H9 (cell line): Measurements from ENCODE around the gene OMP. TPM values are rescaled to one million over a fixed set of nuclear protein-coding genes. Genes with fewer than 3 reads are reported as not detected.

Experiments used
- DNase-seq: peaks from one replicate; pipeline ENCODE4 v3.0.0-alpha.2; 2017
- H2AFZ ChIP-seq: one replicate; pipeline ENCODE4 v1.6.1; 2013; ENCODE audit warnings: mild to moderate bottlenecking, low read length, control low read depth, moderate library complexity
- H2AK5ac ChIP-seq: 2 replicates; pipeline ENCODE4 v1.6.1; 2013; ENCODE audit warnings: low read length, control low read depth, mixed read lengths; ENCODE audit not compliant: insufficient read length
- H2BK120ac ChIP-seq: one replicate; pipeline ENCODE4 v1.6.1; 2013; ENCODE audit warnings: low read depth, mild to moderate bottlenecking, low read length, control low read depth, inconsistent platforms; ENCODE audit not compliant: poor library complexity, severe bottlenecking
- H2BK12ac ChIP-seq: 2 replicates; pipeline ENCODE4 v1.6.1; 2013; ENCODE audit warnings: low read length, control low read depth, mixed read lengths, low read depth; ENCODE audit not compliant: insufficient read length
- H2BK15ac ChIP-seq: 2 replicates; pipeline ENCODE4 v1.6.1; 2013; ENCODE audit warnings: low read depth, low read length, control low read depth
- H2BK20ac ChIP-seq: one replicate; pipeline ENCODE4 v1.6.1; 2013; ENCODE audit warnings: low read depth, mild to moderate bottlenecking, low read length, control low read depth, inconsistent platforms; ENCODE audit not compliant: poor library complexity, severe bottlenecking
- H2BK5ac ChIP-seq: 2 replicates; pipeline ENCODE4 v1.6.1; 2013; ENCODE audit warnings: low read length, control low read depth, mixed read lengths; ENCODE audit not compliant: insufficient read length
- H3K14ac ChIP-seq: 2 replicates; pipeline ENCODE4 v1.6.1; 2013; ENCODE audit warnings: low read length, control low read depth; ENCODE audit not compliant: insufficient read depth
- H3K18ac ChIP-seq: 2 replicates; pipeline ENCODE4 v1.6.1; 2013; ENCODE audit warnings: low read depth, mild to moderate bottlenecking, mixed read lengths, low read length, control low read depth; ENCODE audit not compliant: insufficient read length
- H3K23ac ChIP-seq: 2 replicates; pipeline ENCODE4 v1.6.1; 2013; ENCODE audit warnings: low read length, control low read depth, mixed read lengths, low read depth; ENCODE audit not compliant: insufficient read length
- H3K23me2 ChIP-seq: 2 replicates; pipeline ENCODE4 v1.6.1; 2013; ENCODE audit warnings: low read depth, mild to moderate bottlenecking, mixed read lengths, low read length, control low read depth; ENCODE audit not compliant: insufficient read length, poor library complexity, severe bottlenecking
- H3K27ac ChIP-seq: 2 replicates; pipeline ENCODE4 v1.5.1; 2013; ENCODE audit warnings: low read length, control low read depth, mixed read lengths, low read depth; ENCODE audit not compliant: insufficient read length
- H3K27me3 ChIP-seq: 2 replicates; pipeline ENCODE4 v1.6.1; 2013; ENCODE audit warnings: low read length, control low read depth, inconsistent platforms; ENCODE audit not compliant: insufficient read depth
- H3K4ac ChIP-seq: 2 replicates; pipeline ENCODE4 v1.6.1; 2013; ENCODE audit warnings: low read depth, mild to moderate bottlenecking, control low read depth, inconsistent platforms, low read length, moderate library complexity
- H3K4me1 ChIP-seq: 2 replicates; pipeline ENCODE4 v1.6.1; 2013; ENCODE audit warnings: low read length, control low read depth, inconsistent platforms; ENCODE audit not compliant: insufficient read depth
- H3K4me2 ChIP-seq: 2 replicates; pipeline ENCODE4 v1.6.1; 2013; ENCODE audit warnings: low read length, control low read depth, mixed read lengths; ENCODE audit not compliant: insufficient read length, insufficient read depth
- H3K56ac ChIP-seq: 2 replicates; pipeline ENCODE4 v1.6.1; 2013; ENCODE audit warnings: low read depth, mild to moderate bottlenecking, mixed read lengths, low read length, control low read depth; ENCODE audit not compliant: insufficient read length
- H3K79me1 ChIP-seq: 2 replicates; pipeline ENCODE4 v1.6.1; 2013; ENCODE audit warnings: low read depth, mild to moderate bottlenecking, moderate library complexity, low read length, control low read depth, inconsistent platforms; ENCODE audit not compliant: insufficient read depth, poor library complexity, severe bottlenecking
- H3K79me2 ChIP-seq: 2 replicates; pipeline ENCODE4 v1.6.1; 2013; ENCODE audit warnings: low read length, control low read depth, inconsistent platforms; ENCODE audit not compliant: insufficient read depth
- H3K9ac ChIP-seq: 2 replicates; pipeline ENCODE4 v1.6.1; 2013; ENCODE audit warnings: low read length, control low read depth, mixed read lengths; ENCODE audit not compliant: insufficient read length; ENCODE audit errors: extremely low read depth
- H3K9me3 ChIP-seq: one replicate; pipeline ENCODE4 v1.6.1; 2013; ENCODE audit warnings: low read depth, low read length, inconsistent platforms; ENCODE audit not compliant: control insufficient read depth
- H3T11ph ChIP-seq: one replicate; pipeline ENCODE4 v1.6.1; 2013; ENCODE audit warnings: mild to moderate bottlenecking, low read length, control low read depth, inconsistent platforms
- H4K20me1 ChIP-seq: one replicate; pipeline ENCODE4 v1.6.1; 2013; ENCODE audit not compliant: control insufficient read depth, insufficient read length, insufficient read depth
- H4K5ac ChIP-seq: 2 replicates; pipeline ENCODE4 v1.6.1; 2013; ENCODE audit warnings: low read depth, mild to moderate bottlenecking, mixed read lengths, low read length, control low read depth; ENCODE audit not compliant: insufficient read length
- H4K8ac ChIP-seq: replicated peaks from 2 replicates; pipeline ENCODE4 v1.6.1; 2013; ENCODE audit warnings: low read length, control low read depth, mixed read lengths, low read depth; ENCODE audit not compliant: insufficient read length
- H4K91ac ChIP-seq: 2 replicates; pipeline ENCODE4 v1.6.1; 2013; ENCODE audit warnings: low read depth, mild to moderate bottlenecking, moderate library complexity, mixed read lengths, low read length, control low read depth; ENCODE audit not compliant: insufficient read length
- H3K27ac Mint-ChIP-seq, 3 experiments: 2 replicates in 2 of 3; 3 replicates in 1 of 3; pipeline ENCODE4 v1.8.0; 2020 to 2021; ENCODE audit warnings: mixed read lengths in 3 of 3, mild to moderate bottlenecking in 1 of 3, moderate library complexity in 1 of 3
- H3K27me3 Mint-ChIP-seq: 2 replicates; pipeline ENCODE4 v1.8.0; 2021; ENCODE audit warnings: low read depth, mild to moderate bottlenecking, moderate library complexity, mixed read lengths
- H3K36me3 Mint-ChIP-seq, 3 experiments: 2 replicates in 2 of 3; 3 replicates in 1 of 3; pipeline ENCODE4 v1.8.0; 2020 to 2021; ENCODE audit warnings: low read depth in 3 of 3, mixed read lengths in 3 of 3; ENCODE audit not compliant: insufficient read depth in 1 of 3
- H3K4me1 Mint-ChIP-seq, 2 experiments: 2 replicates each; pipeline ENCODE4 v1.8.0; 2020; ENCODE audit warnings: mixed read lengths in 2 of 2
- H3K4me3 Mint-ChIP-seq, 2 experiments: 2 replicates in 1 of 2; 3 replicates in 1 of 2; pipeline ENCODE4 v1.8.0; 2020 to 2021; ENCODE audit warnings: mild to moderate bottlenecking in 2 of 2, mixed read lengths in 2 of 2, moderate library complexity in 1 of 2
- H3K9me3 Mint-ChIP-seq, 2 experiments: 2 replicates in 1 of 2; 3 replicates in 1 of 2; pipeline ENCODE4 v1.8.0; 2020; ENCODE audit warnings: mild to moderate bottlenecking in 2 of 2, mixed read lengths in 2 of 2, moderate library complexity in 1 of 2
- WGBS: extraction: QIAGEN DNeasy Blood & Tissue Kit; methylation state at CpG from one replicate; pipeline ENCODE4 v1.1.7; 2013; ENCODE audit warnings: missing lambda C conversion rate, low lambda C conversion rate, mixed read lengths; ENCODE audit not compliant: insufficient read length; ENCODE audit errors: extremely low coverage; 5-methylcytosine and 5-hydroxymethylcytosine counted together
- total RNA-seq: library from RNA; stranded (reverse); gene quantifications from 2 replicates; pipeline ENCODE4 v1.2.1, GENCODE V29; 2021
- TF ChIP-seq, protein P1 (sequence below): fragments of 200-600 bp; sonication (generic); conservative IDR thresholded peaks from 3 replicates; pipeline ENCODE4 v1.8.0; 2021; ENCODE audit warnings: antibody characterized with exemption, mild to moderate bottlenecking

OMP gene
- total RNA-seq, 1 experiment from 2014 or later, result not detected

- H2AK5ac ChIP-seq, result no peak overlapping the region
- H3K9ac ChIP-seq, result no peak overlapping the region
- no peak overlapping the region for H3K27ac Mint-ChIP-seq
- 0 out of 2 replicates have a peak, but pooled peaks cover 2% of the 10 kb centered on the region for H3K79me2 ChIP-seq
- TF ChIP-seq, protein P1, sequence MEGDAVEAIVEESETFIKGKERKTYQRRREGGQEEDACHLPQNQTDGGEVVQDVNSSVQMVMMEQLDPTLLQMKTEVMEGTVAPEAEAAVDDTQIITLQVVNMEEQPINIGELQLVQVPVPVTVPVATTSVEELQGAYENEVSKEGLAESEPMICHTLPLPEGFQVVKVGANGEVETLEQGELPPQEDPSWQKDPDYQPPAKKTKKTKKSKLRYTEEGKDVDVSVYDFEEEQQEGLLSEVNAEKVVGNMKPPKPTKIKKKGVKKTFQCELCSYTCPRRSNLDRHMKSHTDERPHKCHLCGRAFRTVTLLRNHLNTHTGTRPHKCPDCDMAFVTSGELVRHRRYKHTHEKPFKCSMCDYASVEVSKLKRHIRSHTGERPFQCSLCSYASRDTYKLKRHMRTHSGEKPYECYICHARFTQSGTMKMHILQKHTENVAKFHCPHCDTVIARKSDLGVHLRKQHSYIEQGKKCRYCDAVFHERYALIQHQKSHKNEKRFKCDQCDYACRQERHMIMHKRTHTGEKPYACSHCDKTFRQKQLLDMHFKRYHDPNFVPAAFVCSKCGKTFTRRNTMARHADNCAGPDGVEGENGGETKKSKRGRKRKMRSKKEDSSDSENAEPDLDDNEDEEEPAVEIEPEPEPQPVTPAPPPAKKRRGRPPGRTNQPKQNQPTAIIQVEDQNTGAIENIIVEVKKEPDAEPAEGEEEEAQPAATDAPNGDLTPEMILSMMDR, result no peak
- no peak overlapping the region for H4K5ac ChIP-seq
- no peak overlapping the region for H3K23ac ChIP-seq
- H3K4ac ChIP-seq, result no peak overlapping the region
- no peak overlapping the region for H2BK12ac ChIP-seq
- no peak overlapping the region for H4K91ac ChIP-seq
- no peak overlapping the region for H2BK120ac ChIP-seq
- peak overlapping the region; percentile 72 to 90; a peak in 3 of 5 replicates for H3K4me3 Mint-ChIP-seq
- peaks cover 17 to 22% of the 10 kb centered on the region in 2 experiments for H3K4me1 Mint-ChIP-seq
- no CpG with 5 or more reads among the region's 7 CpGs for WGBS
- no peaks in the 10 kb centered on the region for H3K36me3 Mint-ChIP-seq
- no peak overlapping the region for H4K8ac ChIP-seq
- H3T11ph ChIP-seq, result no peak overlapping the region
- peaks cover 19% of the 10 kb centered on the region for H3K27me3 Mint-ChIP-seq
- H3K23me2 ChIP-seq, result peaks cover 10% of the 10 kb centered on the region
- H3K18ac ChIP-seq, result no peak overlapping the region
- no peaks in the 10 kb centered on the region for H3K9me3 ChIP-seq
- H3K27ac ChIP-seq, result no peak overlapping the region
- no peak overlapping the region for H2BK5ac ChIP-seq
- H3K79me1 ChIP-seq, result no peaks in the 10 kb centered on the region
- no peak overlapping the region for H2BK20ac ChIP-seq
- H3K56ac ChIP-seq, result no peak overlapping the region
- H3K4me2 ChIP-seq, result no peak overlapping the region
- no peaks in the 10 kb centered on the region for H3K27me3 ChIP-seq
- peak; percentile 20 for DNase-seq
- no peak overlapping the region for H2BK15ac ChIP-seq
- no peak overlapping the region for H2AFZ ChIP-seq
- H3K4me1 ChIP-seq, result no peaks in the 10 kb centered on the region
- no peak overlapping the region for H3K14ac ChIP-seq
- no peaks in the 10 kb centered on the region for H4K20me1 ChIP-seq
- H3K9me3 Mint-ChIP-seq, result no peaks in the 10 kb centered on the region
Observed at GRCh38 chr11:77068457-77069335, 33.9 kb upstream of the OMP start.
